H1 (cell line): ENCODE measurements around the gene LOC128125822.
"Not testable (repeated sequence)": the region's sequence is repeated elsewhere in the genome, so short reads cannot be mapped to it uniquely, and the experiment has no call there.

Experiments
- CTCF ChIA-PET: fragments of 300-600 bp; sonication (Branson Sonifier 250); formaldehyde crosslinking; loops from one replicate; lab custom pipeline; 2021; ENCODE audit not compliant: partially characterized antibody; lab: Charles Lee
- POLR2A ChIA-PET: fragments of 300-600 bp; sonication (Branson Sonifier 250); formaldehyde crosslinking; loops from one replicate; lab custom pipeline; 2021; ENCODE audit warnings: inconsistent platforms; ENCODE audit not compliant: partially characterized antibody; lab: Charles Lee
- DNase-seq, 2 experiments: peaks; one replicate each; pipeline versions ENCODE4 v3.0.0 to v3.0.0-alpha.2; 2010 to 2022; ENCODE audit warnings: low spot score in 2 of 2, low read depth in 1 of 2, mixed read lengths in 1 of 2
- FAIRE-seq: peaks from 2 replicates; lab custom pipeline; 2011; peaks lifted over from hg19 to GRCh38; lab: Jason Lieb, UNC
- H2AFZ ChIP-seq: 2 replicates; pipeline ENCODE4 v1.8.1; 2012; ENCODE audit warnings: low read length, inconsistent platforms
- H2AK5ac ChIP-seq: 2 replicates; pipeline ENCODE4 v1.6.1; 2013; ENCODE audit warnings: low read depth, low read length
- H2BK120ac ChIP-seq: replicated peaks from 2 replicates; pipeline ENCODE3; 2013; ENCODE audit warnings: low read depth, low read length, inconsistent platforms
- H2BK12ac ChIP-seq: 2 replicates; pipeline ENCODE4 v1.6.1; 2013; ENCODE audit warnings: low read depth, low read length
- H2BK15ac ChIP-seq: 2 replicates; pipeline ENCODE4 v1.6.1; 2013; ENCODE audit warnings: low read length
- H2BK20ac ChIP-seq: 2 replicates; pipeline ENCODE4 v1.6.1; 2013; ENCODE audit warnings: low read length
- H2BK5ac ChIP-seq: 2 replicates; pipeline ENCODE4 v1.6.1; 2013; ENCODE audit warnings: low read depth, low read length
- H3K14ac ChIP-seq: 2 replicates; pipeline ENCODE4 v1.6.1; 2013; ENCODE audit warnings: inconsistent platforms; ENCODE audit not compliant: insufficient read length
- H3K18ac ChIP-seq: 2 replicates; pipeline ENCODE4 v1.6.1; 2013; ENCODE audit warnings: low read length; ENCODE audit errors: extremely low read depth
- H3K23ac ChIP-seq: 2 replicates; pipeline ENCODE4 v1.6.1; 2013; ENCODE audit warnings: inconsistent platforms; ENCODE audit not compliant: insufficient read length
- H3K23me2 ChIP-seq: 2 replicates; pipeline ENCODE4 v1.6.1; 2013; ENCODE audit warnings: low read depth, low read length
- H3K27ac ChIP-seq: 2 replicates; pipeline ENCODE4 v1.6.1; 2011; ENCODE audit warnings: low read depth, low read length, inconsistent platforms
- H3K27me3 ChIP-seq, 4 experiments: replicated peaks in 1 of 4; 1 replicate in 1 of 4; 2 replicates in 3 of 4; pipeline versions ENCODE4 v1.6.1 to v1.8.1; 2011 to 2013; ENCODE audit warnings: low read length in 3 of 4, mild to moderate bottlenecking in 3 of 4, inconsistent platforms in 2 of 4, mixed read lengths in 2 of 4, moderate library complexity in 1 of 4; ENCODE audit not compliant: control insufficient read depth in 3 of 4, insufficient read depth in 3 of 4; ENCODE audit errors: extremely low read depth in 1 of 4
- H3K36me3 ChIP-seq, 4 experiments: 2 replicates each; pipeline versions ENCODE4 v1.6.1 to v1.8.1; 2011 to 2013; ENCODE audit warnings: mild to moderate bottlenecking in 4 of 4, low read length in 3 of 4, moderate library complexity in 2 of 4, control low read depth in 1 of 4, inconsistent platforms in 1 of 4; ENCODE audit not compliant: insufficient read depth in 4 of 4, control insufficient read depth in 2 of 4
- H3K4ac ChIP-seq: replicated peaks from 2 replicates; pipeline ENCODE3; 2013; ENCODE audit warnings: low read length, low read depth, mixed read lengths, inconsistent platforms; ENCODE audit not compliant: insufficient read length
- H3K4me1 ChIP-seq, 4 experiments: replicated peaks in 1 of 4; 1 replicate in 1 of 4; 2 replicates in 3 of 4; pipeline versions ENCODE4 v1.6.1 to v1.8.1; 2011 to 2013; ENCODE audit warnings: low read length in 3 of 4, inconsistent platforms in 2 of 4, mixed read lengths in 1 of 4; ENCODE audit not compliant: insufficient read depth in 4 of 4, control insufficient read depth in 3 of 4
- H3K4me2 ChIP-seq, 2 experiments: 2 replicates each; pipeline versions ENCODE4 v1.6.1 to v1.8.1; 2011 to 2013; ENCODE audit warnings: low read depth in 2 of 2, low read length in 2 of 2, control low read depth in 1 of 2, inconsistent platforms in 1 of 2, mild to moderate bottlenecking in 1 of 2; ENCODE audit not compliant: insufficient read depth in 1 of 2
- H3K4me3 ChIP-seq, 4 experiments: fragments of 200-600, 300-600 bp in 1 of 4; sonication (generic), shearing (Covaris generic), sonication (Bioruptor Twin) in 1 of 4; 2 replicates each; pipeline versions ENCODE4 v1.5.1 to v1.8.1; 2011 to 2016; ENCODE audit warnings: low read length in 4 of 4, low read depth in 3 of 4, control low read depth in 2 of 4, inconsistent platforms in 2 of 4, mild to moderate bottlenecking in 2 of 4, mixed read lengths in 1 of 4, moderate library complexity in 1 of 4; ENCODE audit not compliant: insufficient read depth in 2 of 4; ENCODE audit errors: extremely low read depth in 1 of 4
- H3K56ac ChIP-seq: replicated peaks from 2 replicates; pipeline ENCODE3; 2013; ENCODE audit warnings: low read depth, mild to moderate bottlenecking, mixed read lengths, low read length, inconsistent platforms; ENCODE audit not compliant: insufficient read length
- H3K79me1 ChIP-seq: 2 replicates; pipeline ENCODE4 v1.6.1; 2013; ENCODE audit warnings: low read depth, low read length, control low read depth
- H3K79me2 ChIP-seq, 2 experiments: 2 replicates each; pipeline versions ENCODE4 v1.6.1 to v1.8.1; 2012 to 2013; ENCODE audit warnings: low read length in 2 of 2, mild to moderate bottlenecking in 2 of 2, inconsistent platforms in 1 of 2; ENCODE audit not compliant: insufficient read depth in 2 of 2, control insufficient read depth in 1 of 2
- H3K9ac ChIP-seq, 4 experiments: replicated peaks in 1 of 4; 1 replicate in 1 of 4; 2 replicates in 3 of 4; pipeline versions ENCODE4 v1.6.1 to v1.8.1; 2011 to 2013; ENCODE audit warnings: low read depth in 3 of 4, low read length in 3 of 4, control low read depth in 2 of 4, mild to moderate bottlenecking in 2 of 4, moderate library complexity in 2 of 4, inconsistent platforms in 1 of 4; ENCODE audit errors: extremely low read depth in 1 of 4
- H3K9me3 ChIP-seq, 2 experiments: 2 replicates each; pipeline versions ENCODE4 v1.6.1 to v1.8.1; 2012 to 2013; ENCODE audit warnings: mild to moderate bottlenecking in 2 of 2, moderate library complexity in 2 of 2, control low read depth in 1 of 2, inconsistent platforms in 1 of 2, low read depth in 1 of 2, low read length in 1 of 2, mixed read lengths in 1 of 2; ENCODE audit not compliant: insufficient read depth in 2 of 2
- H4K20me1 ChIP-seq, 2 experiments: replicated peaks in 1 of 2; 2 replicates each; pipeline versions ENCODE3 to v1.8.1; 2011 to 2013; ENCODE audit warnings: inconsistent platforms in 2 of 2, low read length in 2 of 2, mild to moderate bottlenecking in 1 of 2; ENCODE audit not compliant: insufficient read depth in 2 of 2, control insufficient read depth in 1 of 2
- H4K5ac ChIP-seq: 2 replicates; pipeline ENCODE4 v1.6.1; 2013; ENCODE audit warnings: low read length, low read depth, mixed read lengths, inconsistent platforms; ENCODE audit not compliant: insufficient read length
- H4K8ac ChIP-seq: 2 replicates; pipeline ENCODE4 v1.8.0; 2013; ENCODE audit warnings: mild to moderate bottlenecking, moderate library complexity, low read length, inconsistent platforms; ENCODE audit not compliant: insufficient read depth; ENCODE audit errors: extremely low read depth
- H4K91ac ChIP-seq: replicated peaks from 2 replicates; pipeline ENCODE3; 2013; ENCODE audit warnings: low read length, mixed read lengths, inconsistent platforms; ENCODE audit not compliant: insufficient read length
- whole genome bisulfite sequencing, 2 experiments: shearing (Covaris generic) in 1 of 2; methylation state at CpG; one replicate each; pipeline versions ENCODE4 v1.1.6 to v1.1.7; 2013 to 2015; ENCODE audit warnings: low lambda C conversion rate in 2 of 2, mixed read lengths in 2 of 2, inconsistent platforms in 1 of 2, low coverage in 1 of 2, missing lambda C conversion rate in 1 of 2; ENCODE audit not compliant: insufficient replicate concordance in 2 of 2, insufficient coverage in 1 of 2, insufficient read length in 1 of 2; ENCODE audit errors: extremely low coverage in 1 of 2, missing lambda C conversion rate in 1 of 2; 5-methylcytosine and 5-hydroxymethylcytosine counted together

The LOC128125822 gene

GRCh38 chr6:63585652-63586051, 13.4 kb downstream of the LOC128125822 start:
- 90% methylated on average over 2 of the region's 2 CpGs; no CpG with 5 or more reads in 1 of the 2 experiments for WGBS, 2 experiments
- H3K18ac ChIP-seq, H3K4ac ChIP-seq, H3K4me3 ChIP-seq, H4K8ac ChIP-seq, DNase-seq, H4K91ac ChIP-seq, H3K27ac ChIP-seq, H3K56ac ChIP-seq, H3K79me1 ChIP-seq, H3K4me1 ChIP-seq, H3K9ac ChIP-seq, H2BK5ac ChIP-seq, H3K79me2 ChIP-seq, H3K23me2 ChIP-seq, H2BK120ac ChIP-seq, H2BK20ac ChIP-seq, H2BK12ac ChIP-seq, H4K5ac ChIP-seq, H3K23ac ChIP-seq, FAIRE-seq, H4K20me1 ChIP-seq, H2AFZ ChIP-seq, H3K9me3 ChIP-seq, H3K4me2 ChIP-seq, H3K27me3 ChIP-seq, H2AK5ac ChIP-seq, H3K14ac ChIP-seq, H2BK15ac ChIP-seq: not testable (repeated sequence)
- peaks cover under 1 to 23% (median 8%) of the 10 kb centered on the region in 4 experiments; a peak in 5 of 8 replicates for H3K36me3 ChIP-seq
- ChIA-PET CTCF (interaction anchor here (1.0 to 2.7 kb wide), 4 partner anchors 8 to 179 kb away, joined by 3 to 8 read pairs (median 6); no protein-coding TSS in a partner anchor), POLR2A (interaction anchor here (0.8 to 4.7 kb wide), 3 partner anchors 11 to 12 kb away, joined by 3 to 33 read pairs (median 20); no protein-coding TSS in a partner anchor)
